OCI-LY3 (cell line): ENCODE data around the gene ARID1B.

Experiments
- H2AFZ ChIP-seq: fragments of 200-600, 300-600 bp; shearing (Covaris generic); 2 replicates; pipeline ENCODE4 v1.6.0; 2014; ENCODE audit warnings: antibody characterized with exemption, low read depth, low read length
- H3K27ac ChIP-seq: fragments of 200-600, 300-600 bp; sonication (generic); 2 replicates; pipeline ENCODE4 v1.5.1; 2014; ENCODE audit warnings: mild to moderate bottlenecking, low read length, moderate library complexity, mixed read lengths
- H3K27me3 ChIP-seq: fragments of 200-600, 300-600 bp; sonication (generic); 2 replicates; pipeline ENCODE4 v1.6.1; 2014; ENCODE audit warnings: low read depth, low read length, mixed read lengths
- H3K36me3 ChIP-seq: fragments of 200-600, 300-600 bp; sonication (generic); replicated peaks from 2 replicates; pipeline ENCODE3; 2014; ENCODE audit warnings: low read depth, low read length, mixed read lengths
- H3K4me1 ChIP-seq: fragments of 300-600, 200-600 bp; sonication (generic); 2 replicates; pipeline ENCODE4 v1.6.1; 2014; ENCODE audit warnings: low read length, mixed read lengths
- H3K4me2 ChIP-seq: fragments of 200-600, 300-600 bp; sonication (generic); 2 replicates; pipeline ENCODE4 v1.6.1; 2014; ENCODE audit warnings: low read length, mixed read lengths
- H3K4me3 ChIP-seq: fragments of 300-600, 200-600 bp; sonication (generic); 2 replicates; pipeline ENCODE4 v1.5.1; 2014; ENCODE audit warnings: antibody characterized with exemption, mild to moderate bottlenecking, low read length, moderate library complexity
- H3K79me2 ChIP-seq: fragments of 300-600, 200-600 bp; shearing (Covaris generic); 2 replicates; pipeline ENCODE4 v1.6.1; 2014; ENCODE audit warnings: mild to moderate bottlenecking, low read length, mixed read lengths
- H3K9ac ChIP-seq: fragments of 300-600, 200-600 bp; shearing (Covaris generic); 2 replicates; pipeline ENCODE4 v1.6.0; 2014; ENCODE audit warnings: mild to moderate bottlenecking, low read length, moderate library complexity
- H3K9me3 ChIP-seq: fragments of 200-600, 300-600 bp; shearing (Covaris generic); 2 replicates; pipeline ENCODE4 v1.6.1; 2014; ENCODE audit warnings: low read length, mixed read lengths; ENCODE audit not compliant: insufficient read depth
- H4K20me1 ChIP-seq: fragments of 200-600, 300-600 bp; sonication (generic); 2 replicates; pipeline ENCODE4 v1.6.1; 2016; ENCODE audit warnings: low read length, mixed read lengths; ENCODE audit not compliant: insufficient read depth
- EZH2phosphoT487 ChIP-seq: fragments of 200-600 bp; shearing (Covaris generic); IDR thresholded peaks from 2 replicates; pipeline ENCODE4 v1.6.1; 2018; ENCODE audit warnings: antibody characterized with exemption, mixed run types, low read depth
- TF ChIP-seq, protein P1 (sequence below): fragments of 200-600, 300-600 bp; sonication (generic); IDR thresholded peaks from 2 replicates; pipeline ENCODE4 v1.5.1; 2014; ENCODE audit warnings: antibody characterized with exemption, low read length, low read depth

Gene ARID1B

DNA sequence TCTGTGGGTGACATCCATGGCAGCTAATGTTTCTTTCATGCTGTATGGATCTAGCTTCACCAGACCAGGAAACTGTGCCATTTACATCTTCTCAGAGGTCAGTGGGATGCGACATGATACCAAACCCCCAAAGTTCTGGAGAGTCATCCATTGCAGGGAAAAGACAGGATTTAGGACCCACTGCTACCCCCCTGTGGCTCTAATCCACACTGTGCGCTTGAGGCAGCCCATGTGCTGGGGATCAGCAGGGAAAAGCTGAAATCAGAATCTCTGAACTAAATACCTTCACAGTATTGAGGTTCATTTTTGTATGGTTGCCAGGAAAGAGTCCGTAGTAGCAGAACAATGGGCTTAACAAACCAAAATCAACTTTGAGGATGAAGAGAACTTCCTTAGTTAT is 381.7 kb downstream of the ARID1B start:
- Histone ChIP-seq H3K36me3 (no peaks in the 10 kb centered on the region), H3K27ac (no peak overlapping the region), H3K79me2 (no peaks in the 10 kb centered on the region), H2AFZ (no peak overlapping the region), H4K20me1 (no peaks in the 10 kb centered on the region), H3K9ac (no peak overlapping the region), H3K4me2 (no peak overlapping the region), H3K4me1 (no peaks in the 10 kb centered on the region), H3K27me3 (no peaks in the 10 kb centered on the region), H3K9me3 (no peaks in the 10 kb centered on the region), H3K4me3 (no peak overlapping the region)
- no peak for TF ChIP-seq EZH2phosphoT487
- TF ChIP-seq, protein P1, sequence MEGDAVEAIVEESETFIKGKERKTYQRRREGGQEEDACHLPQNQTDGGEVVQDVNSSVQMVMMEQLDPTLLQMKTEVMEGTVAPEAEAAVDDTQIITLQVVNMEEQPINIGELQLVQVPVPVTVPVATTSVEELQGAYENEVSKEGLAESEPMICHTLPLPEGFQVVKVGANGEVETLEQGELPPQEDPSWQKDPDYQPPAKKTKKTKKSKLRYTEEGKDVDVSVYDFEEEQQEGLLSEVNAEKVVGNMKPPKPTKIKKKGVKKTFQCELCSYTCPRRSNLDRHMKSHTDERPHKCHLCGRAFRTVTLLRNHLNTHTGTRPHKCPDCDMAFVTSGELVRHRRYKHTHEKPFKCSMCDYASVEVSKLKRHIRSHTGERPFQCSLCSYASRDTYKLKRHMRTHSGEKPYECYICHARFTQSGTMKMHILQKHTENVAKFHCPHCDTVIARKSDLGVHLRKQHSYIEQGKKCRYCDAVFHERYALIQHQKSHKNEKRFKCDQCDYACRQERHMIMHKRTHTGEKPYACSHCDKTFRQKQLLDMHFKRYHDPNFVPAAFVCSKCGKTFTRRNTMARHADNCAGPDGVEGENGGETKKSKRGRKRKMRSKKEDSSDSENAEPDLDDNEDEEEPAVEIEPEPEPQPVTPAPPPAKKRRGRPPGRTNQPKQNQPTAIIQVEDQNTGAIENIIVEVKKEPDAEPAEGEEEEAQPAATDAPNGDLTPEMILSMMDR: no peak

DNA sequence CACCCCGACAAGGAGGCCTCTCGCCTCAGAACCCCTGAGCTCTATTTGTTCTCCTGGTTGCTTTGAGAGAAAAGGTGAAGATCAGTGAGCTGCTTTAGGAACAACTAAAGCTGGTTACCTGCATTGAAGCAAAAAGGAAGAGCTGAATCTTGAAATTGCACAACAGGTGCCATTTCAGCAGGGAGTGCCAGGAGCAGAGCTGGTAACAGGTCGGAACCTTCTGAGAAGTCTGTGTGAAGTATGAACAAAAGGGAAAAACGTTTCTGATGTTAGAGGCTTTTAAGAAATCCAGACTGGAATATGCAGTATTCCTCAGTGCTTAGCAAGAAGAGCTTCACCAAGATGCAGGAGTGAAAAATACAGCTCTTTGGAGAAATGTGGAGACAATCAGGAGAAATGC is 382.2 kb downstream of the ARID1B start:
- Histone ChIP-seq H3K4me3 (no peak overlapping the region), H3K36me3 (no peaks in the 10 kb centered on the region), H2AFZ (no peak overlapping the region), H3K4me2 (no peak overlapping the region), H3K27ac (no peak overlapping the region), H4K20me1 (no peaks in the 10 kb centered on the region), H3K9ac (no peak overlapping the region), H3K9me3 (no peaks in the 10 kb centered on the region), H3K27me3 (no peaks in the 10 kb centered on the region), H3K4me1 (no peaks in the 10 kb centered on the region), H3K79me2 (no peaks in the 10 kb centered on the region)
- no peak for TF ChIP-seq EZH2phosphoT487
- TF ChIP-seq, protein P1: no peak

DNA sequence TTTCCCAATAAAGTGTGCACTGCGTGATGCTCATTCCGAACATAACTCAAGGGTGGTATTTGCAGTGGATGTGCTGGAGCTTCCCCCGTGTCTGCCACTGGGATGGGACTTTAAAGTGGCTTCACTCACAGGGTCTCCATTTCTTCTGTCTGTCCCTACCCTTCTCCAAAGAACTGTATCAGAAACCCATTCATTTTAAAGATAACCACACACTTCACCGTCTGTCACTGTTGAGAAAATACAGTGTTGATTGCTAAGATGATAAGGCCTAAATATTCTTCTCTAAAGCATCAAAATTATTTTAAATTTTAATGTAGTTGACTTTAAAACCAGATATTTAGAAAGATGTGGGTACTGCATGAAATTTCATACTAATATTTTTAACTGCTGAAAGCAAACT is 384.7 kb downstream of the ARID1B start:
- TF ChIP-seq EZH2phosphoT487: no peak
- TF ChIP-seq, protein P1: no peak
- no peaks in the 10 kb centered on the region for H3K4me1 ChIP-seq
- no peak overlapping the region for H3K4me3 ChIP-seq
- no peak overlapping the region for H3K9ac ChIP-seq
- H3K27me3 ChIP-seq: no peaks in the 10 kb centered on the region
- no peak overlapping the region for H3K27ac ChIP-seq
- no peak overlapping the region for H2AFZ ChIP-seq
- H3K4me2 ChIP-seq: no peak overlapping the region
- no peaks in the 10 kb centered on the region for H4K20me1 ChIP-seq
- H3K36me3 ChIP-seq: no peaks in the 10 kb centered on the region
- H3K9me3 ChIP-seq: no peaks in the 10 kb centered on the region
- H3K79me2 ChIP-seq: no peaks in the 10 kb centered on the region

DNA sequence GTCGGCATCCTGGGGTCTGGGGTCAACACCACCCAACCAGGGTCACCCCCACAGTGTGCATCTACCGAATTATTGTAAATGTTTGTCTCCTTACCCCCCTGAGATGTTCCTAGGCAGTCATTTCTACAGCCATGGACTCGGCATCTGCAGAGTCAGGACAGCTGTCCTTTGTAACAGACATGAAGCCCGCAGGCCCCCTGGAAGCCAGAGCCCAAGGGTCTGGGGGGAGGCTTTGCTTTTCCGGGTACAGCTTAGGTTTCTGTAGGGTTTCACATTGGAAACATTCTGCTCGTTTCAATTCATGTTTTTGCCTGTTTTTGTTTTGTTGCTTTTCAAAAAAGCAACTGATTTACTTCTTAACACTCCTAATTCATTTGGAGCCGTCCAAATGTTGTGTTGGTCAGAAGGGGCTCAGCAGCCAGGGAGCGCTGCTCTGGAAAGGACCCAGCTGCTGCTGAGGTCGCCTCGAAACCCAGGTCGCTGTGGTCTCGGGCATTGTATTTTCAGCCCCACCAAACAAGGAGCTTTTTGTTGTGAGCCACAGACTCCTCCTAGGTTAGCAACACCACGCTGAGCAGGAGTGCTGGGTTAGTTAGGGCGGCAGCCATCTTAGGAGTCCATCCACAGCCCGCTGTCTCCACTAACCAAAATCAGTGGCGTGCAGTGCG is 385.7 kb downstream of the ARID1B start:
- no peak overlapping the region for H3K4me2 ChIP-seq
- H3K9me3 ChIP-seq: no peaks in the 10 kb centered on the region
- H3K79me2 ChIP-seq: no peaks in the 10 kb centered on the region
- H3K27me3 ChIP-seq: no peaks in the 10 kb centered on the region
- no peaks in the 10 kb centered on the region for H4K20me1 ChIP-seq
- no peaks in the 10 kb centered on the region for H3K4me1 ChIP-seq
- H3K36me3 ChIP-seq: no peaks in the 10 kb centered on the region
- no peak overlapping the region for H2AFZ ChIP-seq
- TF ChIP-seq EZH2phosphoT487: no peak
- TF ChIP-seq, protein P1: no peak
- no peak overlapping the region for H3K4me3 ChIP-seq
- H3K27ac ChIP-seq: no peak overlapping the region
- H3K9ac ChIP-seq: no peak overlapping the region
